Brain microvascular endothelial cell (primary cell): ENCODE measurements around the gene ZNF521.
"Not testable (repeated sequence)": the region's sequence is repeated elsewhere in the genome, so short reads cannot be mapped to it uniquely, and the experiment has no call there.

Source experiments
- DNase-seq: peaks from one replicate; pipeline ENCODE4 v3.0.0-alpha.2; 2020
- H3K27ac ChIP-seq: fragments of 250-450 bp; sonication (Bioruptor Pico); 2 replicates; pipeline ENCODE4 v1.5.1; 2020; ENCODE audit warnings: mild to moderate bottlenecking, moderate library complexity
- H3K27me3 ChIP-seq: fragments of 250-450 bp; sonication (Bioruptor Pico); replicated peaks from 2 replicates; pipeline ENCODE4 v1.5.1; 2020; ENCODE audit warnings: mild to moderate bottlenecking
- H3K36me3 ChIP-seq: fragments of 250-450 bp; sonication (Bioruptor Pico); replicated peaks from 2 replicates; pipeline ENCODE4 v1.5.1; 2020; ENCODE audit warnings: mild to moderate bottlenecking
- H3K4me3 ChIP-seq: 2 replicates; pipeline ENCODE4 v1.5.1; 2011; ENCODE audit warnings: low read depth, mild to moderate bottlenecking, control low read depth, low read length, moderate library complexity
- in situ Hi-C: cut with HindIII; loops from 2 replicates; pipeline ENCODE4 v1.10.0; 2017; ENCODE audit warnings: low sequenced_read_pairs, low pct_ligation_motif_present
- TF ChIP-seq, protein P1 (sequence below): IDR thresholded peaks from 2 replicates; pipeline ENCODE4 v1.5.1; 2011; ENCODE audit warnings: low read depth, mild to moderate bottlenecking, moderate library complexity, low read length, control low read depth, inconsistent platforms; ENCODE audit errors: missing control alignments

ZNF521 gene

GRCh38 chr18:25274926-25275325 lies 77.0 kb downstream of the ZNF521 start:
- TF ChIP-seq, protein P1, sequence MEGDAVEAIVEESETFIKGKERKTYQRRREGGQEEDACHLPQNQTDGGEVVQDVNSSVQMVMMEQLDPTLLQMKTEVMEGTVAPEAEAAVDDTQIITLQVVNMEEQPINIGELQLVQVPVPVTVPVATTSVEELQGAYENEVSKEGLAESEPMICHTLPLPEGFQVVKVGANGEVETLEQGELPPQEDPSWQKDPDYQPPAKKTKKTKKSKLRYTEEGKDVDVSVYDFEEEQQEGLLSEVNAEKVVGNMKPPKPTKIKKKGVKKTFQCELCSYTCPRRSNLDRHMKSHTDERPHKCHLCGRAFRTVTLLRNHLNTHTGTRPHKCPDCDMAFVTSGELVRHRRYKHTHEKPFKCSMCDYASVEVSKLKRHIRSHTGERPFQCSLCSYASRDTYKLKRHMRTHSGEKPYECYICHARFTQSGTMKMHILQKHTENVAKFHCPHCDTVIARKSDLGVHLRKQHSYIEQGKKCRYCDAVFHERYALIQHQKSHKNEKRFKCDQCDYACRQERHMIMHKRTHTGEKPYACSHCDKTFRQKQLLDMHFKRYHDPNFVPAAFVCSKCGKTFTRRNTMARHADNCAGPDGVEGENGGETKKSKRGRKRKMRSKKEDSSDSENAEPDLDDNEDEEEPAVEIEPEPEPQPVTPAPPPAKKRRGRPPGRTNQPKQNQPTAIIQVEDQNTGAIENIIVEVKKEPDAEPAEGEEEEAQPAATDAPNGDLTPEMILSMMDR, result no peak
- in situ Hi-C loops, result no loop called here
- Histone ChIP-seq H3K27me3 (no peaks in the 10 kb centered on the region), H3K4me3 (no peak overlapping the region), H3K27ac (no peak overlapping the region), H3K36me3 (no peaks in the 10 kb centered on the region)
- no peak for DNase-seq

- H3K4me3 ChIP-seq, H3K36me3 ChIP-seq, H3K27ac ChIP-seq, in situ Hi-C loops, DNase-seq, H3K27me3 ChIP-seq: not testable (repeated sequence)
Measured at GRCh38 chr18:25266931-25267527, 84.9 kb downstream of the ZNF521 start.

- TF ChIP-seq, protein P1, result no peak
- no peak overlapping the region for H3K27ac ChIP-seq
- no peaks in the 10 kb centered on the region for H3K36me3 ChIP-seq
- H3K4me3 ChIP-seq, result no peak overlapping the region
- in situ Hi-C loops, result no loop called here
- no peaks in the 10 kb centered on the region for H3K27me3 ChIP-seq
- DNase-seq, result no peak
Measured at GRCh38 chr18:25262920-25263319, 89.0 kb downstream of the ZNF521 start.

DNA sequence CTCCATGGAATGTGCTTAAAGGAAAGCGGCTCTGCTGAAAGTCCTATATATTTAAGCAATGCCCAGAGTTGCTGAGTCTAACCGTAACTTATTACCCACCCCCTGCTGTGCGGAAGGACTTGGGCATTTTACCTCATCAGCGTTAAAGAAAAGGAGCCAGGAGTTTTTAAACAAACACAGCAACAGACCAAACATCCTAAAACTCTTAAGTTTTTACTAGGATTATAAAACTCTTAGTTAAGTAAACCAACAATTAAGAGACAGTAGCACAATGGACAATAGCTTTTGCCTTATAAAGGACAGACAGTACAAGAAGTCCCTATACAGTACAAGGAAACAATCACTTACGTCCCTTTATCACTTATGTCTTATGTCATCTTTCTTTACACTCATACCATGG lies 90.2 kb downstream of the ZNF521 start:
- no peak overlapping the region for H3K27ac ChIP-seq
- H3K4me3 ChIP-seq, result no peak overlapping the region
- in situ Hi-C loops, result no loop called here
- no peaks in the 10 kb centered on the region for H3K36me3 ChIP-seq
- no peak for DNase-seq
- TF ChIP-seq, protein P1, result no peak
- no peaks in the 10 kb centered on the region for H3K27me3 ChIP-seq

DNA sequence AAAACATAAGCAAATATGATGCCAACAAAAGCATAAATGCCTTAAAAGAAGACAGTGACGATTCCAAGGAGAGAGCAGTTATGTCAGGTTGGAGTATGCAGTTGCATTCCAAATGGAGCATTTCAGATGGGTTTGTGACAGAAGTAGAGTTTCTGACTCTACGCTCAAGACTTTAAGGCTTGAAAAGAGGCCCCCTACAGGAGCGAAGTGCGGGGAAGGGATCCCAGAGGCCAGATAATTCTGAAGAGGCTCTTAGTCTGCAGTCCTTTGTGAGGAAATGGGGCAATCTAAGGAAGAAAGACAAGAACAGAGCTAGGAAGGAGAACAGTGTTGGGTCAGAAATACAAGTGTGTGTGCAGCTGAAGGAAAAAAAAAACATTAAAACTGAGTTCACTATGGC lies 95.5 kb downstream of the ZNF521 start:
- in situ Hi-C loops, result no loop called here
- Histone ChIP-seq H3K27me3 (no peaks in the 10 kb centered on the region), H3K27ac (no peak overlapping the region), H3K4me3 (no peak overlapping the region), H3K36me3 (no peaks in the 10 kb centered on the region)
- DNase-seq, result no peak
- TF ChIP-seq, protein P1, result no peak

- no peak overlapping the region for H3K27ac ChIP-seq
- H3K36me3 ChIP-seq, result no peaks in the 10 kb centered on the region
- no peaks in the 10 kb centered on the region for H3K27me3 ChIP-seq
- DNase-seq, result no peak
- TF ChIP-seq, protein P1, result no peak
- H3K4me3 ChIP-seq, result no peak overlapping the region
- in situ Hi-C loops, result no loop called here
Measured at GRCh38 chr18:25253779-25254178, 98.2 kb downstream of the ZNF521 start.
